NCI-H345 (cell line): Measurements from ENCODE around the gene ACTR2.
"Not testable (repeated sequence)": the region's sequence is repeated elsewhere in the genome, so short reads cannot be mapped to it uniquely, and the experiment has no call there.

Experiments
- DNase-seq: peaks from one replicate; lab custom pipeline; 2025; lab: John Stamatoyannopoulos, UW

Gene ACTR2

GRCh38 chr2:65231121-65231520, 3.5 kb downstream of the ACTR2 start:
- DNase-seq, result no peak

DNA sequence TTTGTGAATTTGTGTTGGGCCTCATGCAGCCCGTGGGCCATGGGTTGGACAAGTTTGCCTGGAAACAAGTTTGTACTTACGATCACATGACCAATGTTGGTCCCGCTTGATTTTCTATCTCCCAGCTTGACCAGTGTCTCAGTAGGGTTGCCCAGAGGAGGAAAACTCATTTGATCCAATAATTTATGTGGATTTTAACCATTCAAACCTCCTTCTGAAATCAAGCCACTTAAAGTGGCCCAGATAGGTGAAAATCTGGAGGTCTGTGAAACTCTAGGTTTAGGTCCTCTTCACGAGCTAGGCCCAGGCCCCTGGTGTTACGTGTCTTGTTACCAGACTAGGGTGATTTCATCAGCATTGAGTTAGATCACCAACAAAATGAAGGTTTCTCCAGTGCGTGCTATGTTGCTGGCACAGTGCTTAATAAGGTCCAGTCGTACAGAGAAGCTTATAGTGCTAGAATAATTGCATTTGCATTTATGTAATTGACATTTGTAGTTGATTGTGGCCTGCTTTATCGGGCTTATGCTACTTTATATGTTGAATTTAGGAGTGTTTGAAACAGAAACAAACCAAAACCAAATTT, 4.4 kb downstream of the ACTR2 start:
- no peak for DNase-seq

DNA sequence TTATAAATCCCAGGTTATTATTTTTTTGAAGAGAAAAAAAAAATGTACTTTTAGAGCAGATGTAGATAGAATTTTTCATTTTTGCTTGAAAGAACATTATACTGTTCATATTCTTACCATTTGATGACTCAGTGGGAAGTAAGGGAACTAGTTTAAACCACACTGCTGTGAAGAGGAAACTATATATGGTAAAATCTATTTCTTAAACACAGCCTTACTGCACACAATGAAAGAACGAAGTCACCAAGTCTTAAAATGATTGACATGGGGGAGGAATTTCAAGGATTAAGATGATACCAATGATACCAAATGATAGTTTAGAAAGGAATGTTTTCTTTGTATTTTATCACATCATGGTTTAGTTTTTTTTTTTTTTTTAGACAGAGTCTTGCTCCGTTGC, 5.0 kb downstream of the ACTR2 start:
- DNase-seq, result no peak

DNA sequence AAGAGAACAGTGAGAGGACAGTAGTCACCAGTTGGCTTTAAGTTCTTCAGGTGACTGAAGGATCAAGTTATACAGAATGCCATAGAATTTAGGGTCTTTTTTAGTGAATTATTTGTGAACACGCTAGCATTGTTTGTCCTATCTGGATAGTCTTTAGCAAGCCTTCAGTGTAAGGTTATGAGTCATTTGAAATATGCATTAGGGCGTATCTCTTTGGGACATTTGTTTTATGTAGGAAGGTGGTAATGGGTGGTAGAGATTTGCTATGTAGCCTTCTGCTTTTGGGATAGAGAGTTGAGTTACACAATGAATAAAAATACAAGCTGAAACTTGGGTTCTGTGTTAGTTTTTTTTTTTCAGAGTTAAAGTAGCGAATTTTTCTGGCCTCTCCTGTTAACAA, 13.0 kb downstream of the ACTR2 start:
- DNase-seq, result no peak

- DNase-seq, result not testable (repeated sequence)
Observed at GRCh38 chr2:65244452-65244851, 16.8 kb downstream of the ACTR2 start.

- no peak for DNase-seq
Observed at GRCh38 chr2:65252640-65253039, 25.0 kb downstream of the ACTR2 start.

DNA sequence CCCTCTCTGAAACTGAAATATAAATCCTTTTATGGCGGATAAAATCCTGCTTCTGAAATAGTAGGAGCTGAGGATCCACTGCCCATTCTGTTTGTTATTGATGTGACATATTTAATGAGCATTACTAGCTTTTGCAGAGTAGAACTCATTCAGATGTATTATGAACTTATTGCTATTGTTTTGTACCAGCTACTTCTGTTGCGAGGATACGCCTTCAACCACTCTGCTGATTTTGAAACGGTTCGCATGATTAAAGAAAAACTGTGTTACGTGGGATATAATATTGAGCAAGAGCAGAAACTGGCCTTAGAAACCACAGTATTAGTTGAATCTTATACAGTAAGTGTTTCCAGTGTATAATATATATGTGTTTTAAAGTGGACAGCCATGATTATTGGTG, 27.7 kb downstream of the ACTR2 start:
- no peak for DNase-seq

DNA sequence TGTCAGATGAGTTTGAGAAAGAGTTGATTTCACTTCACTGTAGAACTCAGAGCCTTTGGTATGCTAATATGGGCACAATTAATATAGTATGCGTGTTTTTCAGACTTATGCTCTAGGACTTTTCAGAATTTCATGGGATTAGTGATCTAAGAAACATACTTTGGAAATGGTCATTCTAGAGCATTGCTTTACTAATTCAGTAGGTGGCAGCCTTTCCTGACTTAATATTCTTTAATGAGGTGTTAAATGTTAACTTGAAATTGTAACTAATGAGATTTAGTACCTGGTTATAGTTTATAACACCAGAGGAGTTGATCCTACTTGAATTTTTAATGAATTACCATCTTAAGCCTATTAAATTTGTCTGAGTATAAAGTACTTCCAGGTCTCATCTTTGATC, 28.4 kb downstream of the ACTR2 start:
- no peak for DNase-seq

DNA sequence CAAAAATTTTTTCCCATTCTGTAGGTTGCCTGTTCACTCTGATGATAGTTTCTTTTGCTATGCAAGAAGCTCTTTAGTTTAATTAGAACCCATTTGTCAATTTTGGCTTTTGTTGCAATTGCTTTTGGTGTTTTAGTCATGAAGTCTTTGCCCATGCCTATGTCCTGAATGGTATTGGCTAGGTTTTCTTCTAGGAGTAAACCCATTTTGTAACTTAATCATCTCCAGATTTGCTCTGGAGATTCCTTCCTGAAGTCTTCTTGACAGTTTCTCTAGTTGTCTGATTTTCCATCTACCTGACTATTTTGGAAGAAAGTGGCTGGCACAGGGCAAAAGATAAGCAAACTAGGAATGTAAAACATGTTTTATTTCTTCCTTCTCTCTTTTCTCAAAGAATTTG, 30.2 kb downstream of the ACTR2 start:
- not testable (repeated sequence) for DNase-seq

GRCh38 chr2:65261676-65262075, 34.0 kb downstream of the ACTR2 start:
- DNase-seq, result no peak

DNA sequence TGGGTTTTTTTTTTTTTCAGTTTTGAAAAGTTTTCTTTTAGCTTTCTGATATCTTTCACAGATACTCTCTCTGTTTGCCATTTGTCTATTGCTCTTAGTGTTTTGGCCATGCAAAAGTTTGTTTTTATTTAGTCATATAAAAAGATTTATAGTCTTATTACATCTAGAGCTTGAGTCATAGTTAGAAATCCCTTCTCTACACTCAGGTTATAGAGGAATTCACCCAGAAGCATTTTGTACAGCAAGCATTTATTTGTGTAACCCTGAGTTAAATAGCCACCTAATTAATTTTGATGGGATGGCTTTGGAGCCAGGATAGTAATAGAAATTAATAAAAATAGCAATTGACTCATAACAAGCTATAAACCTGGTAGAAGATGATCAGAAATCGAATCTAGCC, 35.6 kb downstream of the ACTR2 start:
- DNase-seq, result no peak

DNA sequence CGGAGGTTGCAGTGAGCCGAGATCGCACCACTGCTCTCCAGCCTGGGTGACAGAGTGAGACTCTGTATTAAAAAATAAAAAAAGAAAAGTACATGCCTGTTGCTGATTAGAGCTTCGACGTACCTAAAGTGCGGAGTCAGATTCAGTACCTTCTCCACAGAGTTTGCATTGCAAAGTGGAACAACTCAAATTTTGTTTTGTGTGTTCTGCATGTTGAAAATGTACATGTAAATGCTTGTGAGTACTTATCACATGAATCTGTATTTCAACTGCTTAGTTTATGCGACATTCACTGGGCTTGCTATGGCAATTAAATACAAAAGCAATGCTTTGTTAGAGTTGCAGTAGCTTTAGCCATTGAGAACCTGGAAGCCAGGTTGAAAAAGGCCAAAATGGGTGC, 36.4 kb downstream of the ACTR2 start:
- no peak for DNase-seq

DNA sequence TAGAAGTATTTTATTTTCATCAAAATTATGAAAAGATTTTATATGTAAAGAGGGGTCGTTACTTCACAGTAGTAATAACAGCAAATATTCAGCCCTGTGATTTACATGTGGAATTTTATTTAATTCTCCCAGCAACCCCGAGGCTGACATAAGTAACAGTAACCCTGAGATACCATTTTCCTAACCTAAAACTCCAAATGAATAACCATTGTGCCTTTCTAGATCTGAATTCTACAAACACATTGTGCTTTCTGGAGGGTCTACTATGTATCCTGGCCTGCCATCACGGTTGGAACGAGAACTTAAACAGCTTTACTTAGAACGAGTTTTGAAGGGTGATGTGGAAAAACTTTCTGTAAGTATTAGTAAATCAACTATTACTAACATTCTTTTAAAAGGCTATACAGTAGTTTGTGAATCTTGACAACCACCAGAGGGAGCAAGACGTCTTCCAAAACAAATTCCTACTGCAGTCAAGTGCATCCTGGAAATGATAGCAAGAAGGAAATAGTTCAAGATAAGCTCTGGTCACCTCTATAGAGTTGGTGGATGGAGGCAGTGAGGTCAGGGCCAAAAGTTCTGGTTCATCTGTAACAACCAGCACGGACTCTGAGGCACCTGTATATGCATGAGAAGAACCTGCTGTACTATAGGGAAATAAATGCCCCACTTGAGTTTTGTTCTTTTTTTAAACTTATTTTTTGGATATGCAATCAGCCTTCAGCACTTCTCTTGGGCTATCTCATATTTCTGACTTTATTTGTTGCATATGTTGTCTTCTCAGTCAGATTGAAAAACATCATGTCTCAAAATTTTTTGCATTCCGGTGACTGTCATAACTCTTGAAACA, 37.4 kb downstream of the ACTR2 start:
- DNase-seq, result peak; percentile 63

DNA sequence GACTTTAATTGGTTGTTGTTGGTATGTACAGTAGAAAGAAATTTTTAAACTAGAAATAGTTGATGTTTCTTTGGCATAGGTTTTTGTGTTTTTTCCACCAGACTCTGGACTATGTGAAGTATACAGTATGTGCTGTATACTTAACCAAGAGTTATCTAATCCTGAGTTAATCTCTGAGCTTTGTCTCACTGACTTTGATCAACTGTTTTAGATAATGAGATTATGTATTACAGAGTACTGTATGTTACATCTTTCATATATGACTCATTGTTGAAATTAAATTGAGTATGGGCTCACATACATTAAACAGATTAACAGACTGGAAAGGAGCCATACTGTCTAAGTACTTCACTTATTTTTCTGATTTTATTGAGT, 38.0 kb downstream of the ACTR2 start:
- no peak for DNase-seq

- DNase-seq, result peak; percentile 19
Observed at GRCh38 chr2:65267008-65267407, 39.4 kb downstream of the ACTR2 start.

DNA sequence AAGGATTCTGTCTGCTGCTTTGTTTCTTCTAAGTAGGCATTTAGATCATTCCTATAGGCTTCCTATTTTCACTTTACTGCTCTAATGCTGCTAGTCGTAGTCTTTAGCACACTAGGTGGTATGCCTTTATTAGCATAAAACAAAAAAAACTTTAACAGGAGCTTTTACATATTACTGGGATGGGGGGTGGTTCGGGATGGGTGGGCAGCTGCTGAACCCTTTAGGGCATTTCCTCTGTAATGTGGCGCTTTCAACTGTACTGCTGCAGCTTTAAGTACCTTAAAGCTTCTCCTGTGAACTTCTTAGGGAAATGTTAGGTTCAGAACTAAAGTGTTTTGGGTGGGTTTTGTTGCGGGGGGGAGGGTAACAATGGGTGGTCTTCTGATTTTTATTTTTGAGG, 41.3 kb downstream of the ACTR2 start:
- DNase-seq, result no peak

GRCh38 chr2:65273344-65273743, 45.7 kb downstream of the ACTR2 start:
- DNase-seq, result no peak

GRCh38 chr2:65275141-65275915, 47.7 kb downstream of the ACTR2 start:
- DNase-seq, result no peak

DNA sequence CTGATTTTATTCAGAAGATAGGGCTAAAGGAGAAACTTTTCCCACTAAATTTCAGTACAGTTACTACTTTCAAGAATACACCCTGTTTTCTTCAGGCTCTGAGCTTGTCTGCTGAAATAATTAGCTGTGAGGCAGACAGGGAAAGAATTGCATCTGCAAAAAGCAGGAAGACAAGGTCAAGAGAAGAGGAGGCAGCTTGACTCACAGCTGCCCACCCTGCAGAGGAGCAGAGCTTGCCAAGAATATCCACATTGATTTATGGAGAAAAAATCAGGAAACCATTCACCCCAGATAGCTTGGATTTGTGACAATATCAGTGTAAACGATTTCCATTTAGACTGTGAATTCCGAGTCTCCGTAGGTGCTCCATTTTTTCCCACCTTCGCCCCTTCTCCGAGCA, 49.0 kb downstream of the ACTR2 start:
- no peak for DNase-seq

GRCh38 chr2:65277118-65277517, 49.5 kb downstream of the ACTR2 start:
- DNase-seq, result no peak

DNA sequence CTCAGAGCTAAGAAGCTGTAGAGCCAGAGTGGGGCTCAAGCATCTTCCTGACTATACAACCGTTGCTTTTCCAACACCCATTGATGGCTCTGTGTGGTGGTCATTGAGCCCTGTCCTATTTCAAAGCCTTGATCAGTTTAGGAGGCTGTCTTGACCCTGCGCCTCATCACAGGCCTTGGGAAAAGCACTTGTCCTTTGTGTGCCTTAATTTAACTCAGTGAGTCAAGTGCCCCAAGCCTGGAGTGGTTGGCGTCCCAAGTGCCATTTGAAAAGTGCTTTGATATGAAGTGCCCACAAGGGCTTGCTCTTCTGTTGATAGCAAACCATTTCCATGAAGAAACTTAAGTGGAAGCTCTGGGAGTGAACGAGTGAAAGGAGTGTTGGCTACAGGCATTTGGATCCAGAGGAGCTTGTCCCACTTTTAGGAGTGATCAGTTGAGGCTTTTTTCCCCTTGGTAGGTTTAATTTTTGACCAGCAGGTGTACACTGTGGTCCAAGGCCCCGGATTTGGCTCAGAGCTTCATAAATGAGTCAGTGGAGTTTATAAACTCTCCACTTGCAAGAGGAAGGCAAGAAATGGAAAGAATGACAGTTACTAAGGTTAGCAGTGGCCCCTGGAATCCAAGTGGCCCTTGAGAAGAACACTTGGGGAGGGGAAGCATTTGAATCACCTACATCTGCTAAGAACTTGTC, 50.3 kb downstream of the ACTR2 start:
- DNase-seq, result peak; percentile 53

DNA sequence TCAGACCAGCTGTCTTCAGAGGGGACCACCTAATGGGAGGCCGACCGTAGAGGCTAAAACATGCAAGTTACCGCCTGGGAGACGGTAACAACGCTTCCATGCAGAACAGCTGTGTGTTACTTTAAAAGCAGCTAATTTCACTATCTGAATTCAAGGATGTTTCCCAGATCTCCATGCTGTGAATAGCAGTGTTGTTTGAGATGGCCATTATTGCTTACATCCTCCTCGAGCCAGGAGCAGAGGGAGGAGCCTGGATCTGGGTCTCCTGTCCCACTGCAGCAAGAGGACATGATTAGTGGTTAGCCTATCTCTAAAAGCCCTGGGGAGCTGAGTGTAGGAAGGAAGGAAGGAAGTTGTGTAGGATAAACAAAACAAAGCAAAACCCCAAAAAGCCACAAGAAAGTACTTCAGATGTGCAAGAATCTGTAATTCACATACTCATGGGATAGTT, 50.9 kb downstream of the ACTR2 start:
- no peak for DNase-seq
